IMR-90 (cell line): Measurements from ENCODE around the gene PCYT1A.

Experiments
- CEBPB ChIP-seq: IDR thresholded peaks from 2 replicates; pipeline ENCODE4 v1.6.1; 2012; ENCODE audit warnings: low read depth, low read length, improper control_type of control experiment
- CHD1 ChIP-seq: IDR thresholded peaks from 2 replicates; pipeline ENCODE4 v1.6.1; 2012; ENCODE audit warnings: low read depth, low read length, improper control_type of control experiment
- CTCF ChIP-seq: conservative IDR thresholded peaks from 2 replicates; pipeline ENCODE4 v1.5.1; 2012; ENCODE audit warnings: mild to moderate bottlenecking, low read depth, low read length, improper control_type of control experiment
- ELK1 ChIP-seq: fragments of 150-350 bp; IDR thresholded peaks from 2 replicates; pipeline ENCODE4 v1.6.1; 2016; ENCODE audit warnings: low read depth, mild to moderate bottlenecking, low read length, moderate library complexity, borderline replicate concordance
- FOS ChIP-seq: fragments of 150-350 bp; IDR thresholded peaks from 2 replicates; pipeline ENCODE4 v1.6.1; 2016; ENCODE audit warnings: low read depth, low read length
- MAZ ChIP-seq: IDR thresholded peaks from 2 replicates; pipeline ENCODE4 v1.6.1; 2012; ENCODE audit warnings: low read depth, mild to moderate bottlenecking, low read length, improper control_type of control experiment, moderate library complexity, borderline replicate concordance
- NFE2L2 ChIP-seq: fragments of 150-350 bp; IDR thresholded peaks from 2 replicates; pipeline ENCODE4 v1.6.1; 2016; ENCODE audit warnings: low read depth, mild to moderate bottlenecking, low read length
- POLR2A ChIP-seq: IDR thresholded peaks from 2 replicates; pipeline ENCODE4 v1.6.1; 2012; ENCODE audit warnings: mild to moderate bottlenecking, low read depth, low read length
- RAD21 ChIP-seq: IDR thresholded peaks from 2 replicates; pipeline ENCODE4 v1.6.1; 2012; ENCODE audit warnings: low read length, improper control_type of control experiment
- RCOR1 ChIP-seq: IDR thresholded peaks from 2 replicates; pipeline ENCODE4 v1.6.1; 2012; ENCODE audit warnings: mild to moderate bottlenecking, low read length, improper control_type of control experiment; ENCODE audit not compliant: insufficient replicate concordance
- RFX5 ChIP-seq: IDR thresholded peaks from 2 replicates; pipeline ENCODE4 v1.8.0; 2012; ENCODE audit warnings: low read depth, mild to moderate bottlenecking, low read length, moderate library complexity
- SMC3 ChIP-seq: fragments of 150-350 bp; IDR thresholded peaks from 2 replicates; pipeline ENCODE4 v1.6.1; 2016; ENCODE audit warnings: low read depth, mild to moderate bottlenecking, antibody characterized with exemption, low read length, moderate library complexity
- USF2 ChIP-seq: fragments of 150-350 bp; IDR thresholded peaks from 2 replicates; pipeline ENCODE4 v1.6.1; 2017; ENCODE audit warnings: mild to moderate bottlenecking, antibody characterized with exemption, low read length, low read depth

- TF ChIP-seq CEBPB (no peak), CTCF (no peak), POLR2A (no peak), CHD1 (no peak), FOS (no peak), RAD21 (no peak), SMC3 (no peak), MAZ (no peak), RFX5 (no peak), NFE2L2 (no peak), RCOR1 (no peak), ELK1 (no peak), USF2 (no peak)
Observed at GRCh38 chr3:196208942-196209695, 78.4 kb downstream of the PCYT1A start.
